ENCODE measurements around the gene CLASRP. TPM values are rescaled to one million over a fixed set of nuclear protein-coding genes. Genes with fewer than 3 reads are reported as not detected.

The CLASRP gene
- total and polyA plus RNA-seq, 9 of the 15 experiments (the other 6 are each of a cell fraction or from before 2014, with no cell fraction given), result 0.94 to 86.3 (median 44.0) TPM

GRCh38 chr19:45038931-45039893 is at the start of gene CLASRP (continued):
- TF ChIP-seq RBBP5 (IDR thresholded peaks at IDR 0.05; ENCODE audit: borderline replicate concordance, insufficient read depth, low read length, poor library complexity, severe bottlenecking), result peak; percentile 90
- TF ChIP-seq HLTF (IDR thresholded peaks at IDR 0.05), result 0 out of 2 replicates have a peak, but pooled peaks have one; percentile 13
- 0 out of 2 replicates have a peak, but pooled peaks have one; percentile 54 for TF ChIP-seq TAF7 (tag; IDR thresholded peaks at IDR 0.05)
- TF ChIP-seq PCBP1 (IDR thresholded peaks at IDR 0.05; ENCODE audit: low read depth, low read length, poor library complexity, severe bottlenecking), result peak; percentile 70
- TF ChIP-seq ZBTB33 (CRISPR knock-in tag; IDR thresholded peaks at IDR 0.05), result 0 out of 2 replicates have a peak, but pooled peaks have one; percentile 11
- TF ChIP-seq PML (IDR thresholded peaks at IDR 0.05; ENCODE audit: low read length), result peak; percentile 86
- TF ChIP-seq CXXC5 (CRISPR knock-in tag; IDR thresholded peaks at IDR 0.05), result peak; percentile 96
- TF ChIP-seq GTF2B (IDR thresholded peaks at IDR 0.05; ENCODE audit: extremely low read depth, insufficient read length), result no peak
- peak; percentile 88 for TF ChIP-seq HMGN3 (IDR thresholded peaks at IDR 0.05; ENCODE audit: borderline replicate concordance, extremely low read depth, insufficient read length, low read depth, low read length)
- TF ChIP-seq CHD7 (IDR thresholded peaks at IDR 0.05; ENCODE audit: low read depth, low read length), result no peak
- 0 out of 2 replicates have a peak, but pooled peaks have one; percentile 10 for TF ChIP-seq PHB2 (IDR thresholded peaks at IDR 0.05; ENCODE audit: low read depth)
